H1 (cell line): Measurements from ENCODE around the gene NT5C. TPM values are rescaled to one million over a fixed set of nuclear protein-coding genes. Genes with fewer than 3 reads are reported as not detected.

Experiments
- CTCF ChIA-PET: fragments of 300-600 bp; sonication (Branson Sonifier 250); formaldehyde crosslinking; loops from one replicate; lab custom pipeline; 2021; ENCODE audit not compliant: partially characterized antibody; lab: Charles Lee
- POLR2A ChIA-PET: fragments of 300-600 bp; sonication (Branson Sonifier 250); formaldehyde crosslinking; loops from one replicate; lab custom pipeline; 2021; ENCODE audit warnings: inconsistent platforms; ENCODE audit not compliant: partially characterized antibody; lab: Charles Lee
- DNase-seq, 2 experiments: peaks; one replicate each; pipeline versions ENCODE4 v3.0.0 to v3.0.0-alpha.2; 2010 to 2022; ENCODE audit warnings: low spot score in 2 of 2, low read depth in 1 of 2, mixed read lengths in 1 of 2
- FAIRE-seq: peaks from 2 replicates; lab custom pipeline; 2011; peaks lifted over from hg19 to GRCh38; lab: Jason Lieb, UNC
- H2AFZ ChIP-seq: 2 replicates; pipeline ENCODE4 v1.8.1; 2012; ENCODE audit warnings: low read length, inconsistent platforms
- H2AK5ac ChIP-seq: 2 replicates; pipeline ENCODE4 v1.6.1; 2013; ENCODE audit warnings: low read depth, low read length
- H2BK120ac ChIP-seq: replicated peaks from 2 replicates; pipeline ENCODE3; 2013; ENCODE audit warnings: low read depth, low read length, inconsistent platforms
- H2BK12ac ChIP-seq: 2 replicates; pipeline ENCODE4 v1.6.1; 2013; ENCODE audit warnings: low read depth, low read length
- H2BK15ac ChIP-seq: 2 replicates; pipeline ENCODE4 v1.6.1; 2013; ENCODE audit warnings: low read length
- H2BK20ac ChIP-seq: 2 replicates; pipeline ENCODE4 v1.6.1; 2013; ENCODE audit warnings: low read length
- H2BK5ac ChIP-seq: 2 replicates; pipeline ENCODE4 v1.6.1; 2013; ENCODE audit warnings: low read depth, low read length
- H3K14ac ChIP-seq: 2 replicates; pipeline ENCODE4 v1.6.1; 2013; ENCODE audit warnings: inconsistent platforms; ENCODE audit not compliant: insufficient read length
- H3K18ac ChIP-seq: 2 replicates; pipeline ENCODE4 v1.6.1; 2013; ENCODE audit warnings: low read length; ENCODE audit errors: extremely low read depth
- H3K23ac ChIP-seq: 2 replicates; pipeline ENCODE4 v1.6.1; 2013; ENCODE audit warnings: inconsistent platforms; ENCODE audit not compliant: insufficient read length
- H3K23me2 ChIP-seq: 2 replicates; pipeline ENCODE4 v1.6.1; 2013; ENCODE audit warnings: low read depth, low read length
- H3K27ac ChIP-seq: 2 replicates; pipeline ENCODE4 v1.6.1; 2011; ENCODE audit warnings: low read depth, low read length, inconsistent platforms
- H3K27me3 ChIP-seq, 4 experiments: replicated peaks in 1 of 4; 1 replicate in 1 of 4; 2 replicates in 3 of 4; pipeline versions ENCODE4 v1.6.1 to v1.8.1; 2011 to 2013; ENCODE audit warnings: low read length in 3 of 4, mild to moderate bottlenecking in 3 of 4, inconsistent platforms in 2 of 4, mixed read lengths in 2 of 4, moderate library complexity in 1 of 4; ENCODE audit not compliant: control insufficient read depth in 3 of 4, insufficient read depth in 3 of 4; ENCODE audit errors: extremely low read depth in 1 of 4
- H3K36me3 ChIP-seq, 4 experiments: 2 replicates each; pipeline versions ENCODE4 v1.6.1 to v1.8.1; 2011 to 2013; ENCODE audit warnings: mild to moderate bottlenecking in 4 of 4, low read length in 3 of 4, moderate library complexity in 2 of 4, control low read depth in 1 of 4, inconsistent platforms in 1 of 4; ENCODE audit not compliant: insufficient read depth in 4 of 4, control insufficient read depth in 2 of 4
- H3K4ac ChIP-seq: replicated peaks from 2 replicates; pipeline ENCODE3; 2013; ENCODE audit warnings: low read length, low read depth, mixed read lengths, inconsistent platforms; ENCODE audit not compliant: insufficient read length
- H3K4me1 ChIP-seq, 4 experiments: replicated peaks in 1 of 4; 1 replicate in 1 of 4; 2 replicates in 3 of 4; pipeline versions ENCODE4 v1.6.1 to v1.8.1; 2011 to 2013; ENCODE audit warnings: low read length in 3 of 4, inconsistent platforms in 2 of 4, mixed read lengths in 1 of 4; ENCODE audit not compliant: insufficient read depth in 4 of 4, control insufficient read depth in 3 of 4
- H3K4me2 ChIP-seq, 2 experiments: 2 replicates each; pipeline versions ENCODE4 v1.6.1 to v1.8.1; 2011 to 2013; ENCODE audit warnings: low read depth in 2 of 2, low read length in 2 of 2, control low read depth in 1 of 2, inconsistent platforms in 1 of 2, mild to moderate bottlenecking in 1 of 2; ENCODE audit not compliant: insufficient read depth in 1 of 2
- H3K4me3 ChIP-seq, 4 experiments: fragments of 200-600, 300-600 bp in 1 of 4; sonication (generic), shearing (Covaris generic), sonication (Bioruptor Twin) in 1 of 4; 2 replicates each; pipeline versions ENCODE4 v1.5.1 to v1.8.1; 2011 to 2016; ENCODE audit warnings: low read length in 4 of 4, low read depth in 3 of 4, control low read depth in 2 of 4, inconsistent platforms in 2 of 4, mild to moderate bottlenecking in 2 of 4, mixed read lengths in 1 of 4, moderate library complexity in 1 of 4; ENCODE audit not compliant: insufficient read depth in 2 of 4; ENCODE audit errors: extremely low read depth in 1 of 4
- H3K56ac ChIP-seq: replicated peaks from 2 replicates; pipeline ENCODE3; 2013; ENCODE audit warnings: low read depth, mild to moderate bottlenecking, mixed read lengths, low read length, inconsistent platforms; ENCODE audit not compliant: insufficient read length
- H3K79me1 ChIP-seq: 2 replicates; pipeline ENCODE4 v1.6.1; 2013; ENCODE audit warnings: low read depth, low read length, control low read depth
- H3K79me2 ChIP-seq, 2 experiments: 2 replicates each; pipeline versions ENCODE4 v1.6.1 to v1.8.1; 2012 to 2013; ENCODE audit warnings: low read length in 2 of 2, mild to moderate bottlenecking in 2 of 2, inconsistent platforms in 1 of 2; ENCODE audit not compliant: insufficient read depth in 2 of 2, control insufficient read depth in 1 of 2
- H3K9ac ChIP-seq, 4 experiments: replicated peaks in 1 of 4; 1 replicate in 1 of 4; 2 replicates in 3 of 4; pipeline versions ENCODE4 v1.6.1 to v1.8.1; 2011 to 2013; ENCODE audit warnings: low read depth in 3 of 4, low read length in 3 of 4, control low read depth in 2 of 4, mild to moderate bottlenecking in 2 of 4, moderate library complexity in 2 of 4, inconsistent platforms in 1 of 4; ENCODE audit errors: extremely low read depth in 1 of 4
- H3K9me3 ChIP-seq, 2 experiments: 2 replicates each; pipeline versions ENCODE4 v1.6.1 to v1.8.1; 2012 to 2013; ENCODE audit warnings: mild to moderate bottlenecking in 2 of 2, moderate library complexity in 2 of 2, control low read depth in 1 of 2, inconsistent platforms in 1 of 2, low read depth in 1 of 2, low read length in 1 of 2, mixed read lengths in 1 of 2; ENCODE audit not compliant: insufficient read depth in 2 of 2
- H4K20me1 ChIP-seq, 2 experiments: replicated peaks in 1 of 2; 2 replicates each; pipeline versions ENCODE3 to v1.8.1; 2011 to 2013; ENCODE audit warnings: inconsistent platforms in 2 of 2, low read length in 2 of 2, mild to moderate bottlenecking in 1 of 2; ENCODE audit not compliant: insufficient read depth in 2 of 2, control insufficient read depth in 1 of 2
- H4K5ac ChIP-seq: 2 replicates; pipeline ENCODE4 v1.6.1; 2013; ENCODE audit warnings: low read length, low read depth, mixed read lengths, inconsistent platforms; ENCODE audit not compliant: insufficient read length
- H4K8ac ChIP-seq: 2 replicates; pipeline ENCODE4 v1.8.0; 2013; ENCODE audit warnings: mild to moderate bottlenecking, moderate library complexity, low read length, inconsistent platforms; ENCODE audit not compliant: insufficient read depth; ENCODE audit errors: extremely low read depth
- H4K91ac ChIP-seq: replicated peaks from 2 replicates; pipeline ENCODE3; 2013; ENCODE audit warnings: low read length, mixed read lengths, inconsistent platforms; ENCODE audit not compliant: insufficient read length
- CREB1 ChIP-seq: IDR thresholded peaks from 2 replicates; pipeline ENCODE4 v1.6.1; 2012; ENCODE audit warnings: inconsistent platforms
- POLR2A ChIP-seq, 2 experiments: IDR thresholded peaks; 1 replicate in 1 of 2; 2 replicates in 1 of 2; pipeline ENCODE4 v1.6.1; 2011; ENCODE audit warnings: low read depth in 2 of 2, low read length in 2 of 2, mild to moderate bottlenecking in 2 of 2; ENCODE audit errors: control extremely low read depth in 1 of 2
- TCF12 ChIP-seq: IDR thresholded peaks from 2 replicates; pipeline ENCODE4 v1.6.1; 2011; ENCODE audit warnings: low read depth, mild to moderate bottlenecking, low read length
- WGBS, 2 experiments: shearing (Covaris generic) in 1 of 2; methylation state at CpG; one replicate each; pipeline versions ENCODE4 v1.1.6 to v1.1.7; 2013 to 2015; ENCODE audit warnings: low lambda C conversion rate in 2 of 2, mixed read lengths in 2 of 2, inconsistent platforms in 1 of 2, low coverage in 1 of 2, missing lambda C conversion rate in 1 of 2; ENCODE audit not compliant: insufficient replicate concordance in 2 of 2, insufficient coverage in 1 of 2, insufficient read length in 1 of 2; ENCODE audit errors: extremely low coverage in 1 of 2, missing lambda C conversion rate in 1 of 2; 5-methylcytosine and 5-hydroxymethylcytosine counted together
- polyA plus RNA-seq, 7 experiments: library from polyadenylated mRNA; depleted of rRNA in 3 of 7; stranded (reverse) in 5 of 7; unstranded in 2 of 7; fragments of >200 nt in 5 of 7; fragments of 200-250 nt in 2 of 7; gene quantifications; 1 replicate in 5 of 7; 2 replicates in 1 of 7; 4 replicates in 1 of 7; pipeline versions ENCODE4 v1.2.1 to v1.2.3, GENCODE V29; 2011 to 2013; ENCODE audit warnings: missing spikeins in 2 of 7, mixed read lengths in 2 of 7
- total RNA-seq: library from RNA; stranded (reverse); fragmentation: NEBNext Ultra II Directional; extraction: Animal tissue kit (Norgen Biotek cat#: 25700); gene quantifications from 2 replicates; pipeline ENCODE4 v1.2.1, GENCODE V29; 2021

Gene NT5C
- total and polyA plus RNA-seq, 2 of the 8 experiments (the other 6 are each of a cell fraction or from before 2014, with no cell fraction given), result 52.1 to 66.4 TPM

- H4K5ac ChIP-seq, result no peak overlapping the region
- no peak overlapping the region for H2BK5ac ChIP-seq
- H3K4me3 ChIP-seq, result no peak overlapping the region
- FAIRE-seq (no peak), DNase-seq (no peak)
- no peaks in the 10 kb centered on the region for H3K9me3 ChIP-seq
- no peak overlapping the region for H2AK5ac ChIP-seq
- no peak for TF ChIP-seq POLR2A (IDR thresholded peaks at IDR 0.05; ENCODE audit: control extremely low read depth in 1 of 2, low read depth in 2 of 2, low read length in 2 of 2)
- no peak for TF ChIP-seq TCF12
- TF ChIP-seq CREB1, result no peak
- H4K8ac ChIP-seq, result no peak overlapping the region; the same call in 1 of the 2 replicates
- no peaks in the 10 kb centered on the region for H3K79me2 ChIP-seq
- H3K9ac ChIP-seq, result no peak overlapping the region
- ChIA-PET CTCF (interaction anchor here (1.3 to 3.4 kb wide), 4 partner anchors 11 to 46 kb away, joined by 3 to 19 read pairs (median 9); no protein-coding TSS in a partner anchor), POLR2A (interaction anchor here (0.6 to 11.6 kb wide), 4 partner anchors 11 to 44 kb away, joined by 3 to 213 read pairs (median 16); no protein-coding TSS in a partner anchor)
- no peak overlapping the region for H3K18ac ChIP-seq
- no peak overlapping the region for H2BK20ac ChIP-seq
- H2BK12ac ChIP-seq, result no peak overlapping the region
- no peak overlapping the region for H3K27ac ChIP-seq
- H3K23ac ChIP-seq, result no peak overlapping the region
- H3K14ac ChIP-seq, result no peak overlapping the region
- no peak overlapping the region for H2BK120ac ChIP-seq
- H2BK15ac ChIP-seq, result no peak overlapping the region
- H3K23me2 ChIP-seq, result no peaks in the 10 kb centered on the region
- H3K56ac ChIP-seq, result no peak overlapping the region
- no peak overlapping the region for H2AFZ ChIP-seq
- no peak overlapping the region for H4K91ac ChIP-seq
- H3K27me3 ChIP-seq, result no peaks in the 10 kb centered on the region
- H3K4ac ChIP-seq, result no peak overlapping the region
- peaks cover 0 to 5% (median 2%) of the 10 kb centered on the region in 4 experiments; a peak in 3 of 7 replicates for H3K4me1 ChIP-seq
- WGBS, 2 experiments, result 96% methylated on average over 5 of the region's 5 CpGs; no CpG with 5 or more reads in 1 of the 2 experiments
- H3K36me3 ChIP-seq, result peaks cover 0 to 5% (median under 1%) of the 10 kb centered on the region in 4 experiments; a peak in 2 of 8 replicates
- no peaks in the 10 kb centered on the region for H3K79me1 ChIP-seq
- H3K4me2 ChIP-seq, result no peak overlapping the region
- H4K20me1 ChIP-seq, result peaks cover 0 to 2% of the 10 kb centered on the region in 2 experiments
These were observed 28.7 kb upstream of the NT5C start for GRCh38 chr17:75160211-75160610.
